ENCODE data around the gene MELK. TPM values are rescaled to one million over a fixed set of nuclear protein-coding genes. Genes with fewer than 3 reads are reported as not detected.
"Not testable (repeated sequence)": the region's sequence is repeated elsewhere in the genome, so short reads cannot be mapped to it uniquely, and the experiment has no call there.

MELK gene
- total and polyA plus RNA-seq, 8 donors, result 4.9 to 32.1 (median 16.2) TPM

DNA sequence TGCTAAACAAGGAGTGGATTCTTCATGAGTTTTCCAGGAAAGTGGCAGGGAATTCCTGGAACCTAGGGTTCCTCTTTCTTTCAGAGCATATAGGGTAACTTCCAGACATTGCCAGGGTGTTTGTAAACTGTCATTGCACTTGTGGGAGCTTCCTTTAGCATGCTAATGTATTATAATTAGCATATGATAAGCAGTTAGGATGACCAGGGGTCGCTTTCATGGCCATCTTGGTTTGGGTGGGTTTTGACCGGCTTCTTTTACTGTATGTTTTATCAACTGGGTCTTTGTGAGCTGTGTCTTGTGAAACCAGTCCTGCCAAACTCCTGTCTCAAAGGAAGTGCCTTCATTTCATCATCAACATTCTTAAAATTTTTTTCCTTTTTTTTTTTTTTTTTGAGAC, 11.9 kb upstream of the MELK start:
- no peaks in the 10 kb centered on the region for H3K9me3 ChIP-seq

DNA sequence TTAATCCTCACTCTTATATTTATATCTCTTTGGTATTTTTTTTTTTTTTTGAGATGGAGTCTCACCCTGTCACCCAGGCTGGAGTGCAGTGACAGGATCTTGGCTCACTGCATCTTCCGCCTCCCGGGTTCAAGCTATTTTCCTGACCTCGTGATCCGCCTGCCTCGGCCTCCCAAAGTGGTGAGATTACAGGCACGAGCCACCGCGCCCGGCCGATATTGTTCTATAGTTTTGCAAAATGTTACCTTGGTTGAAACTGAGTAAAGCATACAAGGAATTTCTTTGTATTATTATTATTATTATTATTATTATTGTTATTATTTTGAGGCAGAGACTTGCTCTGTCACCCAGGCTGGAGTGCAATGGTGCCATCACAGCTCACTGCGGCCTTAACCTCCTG, 9.9 kb upstream of the MELK start:
- ATAC-seq; H3K27ac ChIP-seq; H3K4me3 ChIP-seq; DNase-seq; H3K36me3 ChIP-seq; intact Hi-C loops (cut with DNase I); H3K4me1 ChIP-seq; H3K9me3 ChIP-seq; H3K27me3 ChIP-seq: not testable (repeated sequence)

More for the DNA sequence above, 11.9 kb upstream of the MELK start:
- H3K4me1 ChIP-seq, result peaks cover 0 to 6% of the 10 kb centered on the region in 2 donors
- no peaks in the 10 kb centered on the region for H3K27me3 ChIP-seq
- no peak for DNase-seq
- no peak overlapping the region for H3K27ac ChIP-seq
- H3K36me3 ChIP-seq, result no peaks in the 10 kb centered on the region
- no peak overlapping the region for H3K4me3 ChIP-seq
- intact Hi-C loops (cut with DNase I), result no loop called here
- no peak for ATAC-seq
- no peak for TF ChIP-seq CTCF (IDR thresholded peaks at IDR 0.05)

DNA sequence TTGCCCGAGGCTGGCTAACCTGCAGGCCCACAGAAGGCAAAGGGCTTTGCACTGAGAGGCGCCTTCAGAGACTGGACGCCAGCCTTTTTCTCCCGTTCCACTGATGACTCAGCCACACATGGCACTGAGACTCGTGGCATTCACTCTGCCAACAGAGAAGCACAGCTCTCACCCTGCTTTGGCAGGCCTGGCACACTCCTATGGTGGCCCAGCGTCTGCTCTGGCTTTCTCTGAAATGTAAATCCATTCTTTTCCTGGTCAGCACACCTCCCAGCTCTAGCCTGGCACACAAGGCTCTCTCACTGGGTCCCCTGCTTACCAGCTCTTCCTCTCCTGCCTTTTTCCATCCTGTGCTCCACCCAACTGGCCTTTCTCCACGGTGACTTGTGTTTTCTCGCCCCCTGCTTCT, 5.9 kb upstream of the MELK start:
- no peak for TF ChIP-seq CTCF (IDR thresholded peaks at IDR 0.05)
- DNase-seq (peak in 1 of 4 donors; percentile 37), ATAC-seq (peak; percentile 53)
- H3K36me3 ChIP-seq, result no peaks in the 10 kb centered on the region
- no peak overlapping the region for H3K4me3 ChIP-seq
- H3K9me3 ChIP-seq, result no peaks in the 10 kb centered on the region
- intact Hi-C loops (cut with DNase I), result no loop called here
- no peaks in the 10 kb centered on the region for H3K27me3 ChIP-seq
- H3K27ac ChIP-seq, result no peak overlapping the region
- no peaks in the 10 kb centered on the region for H3K4me1 ChIP-seq

- intact Hi-C loops (cut with DNase I); H3K9me3 ChIP-seq; H3K4me3 ChIP-seq; ATAC-seq; H3K4me1 ChIP-seq; DNase-seq; H3K36me3 ChIP-seq; H3K27me3 ChIP-seq; H3K27ac ChIP-seq: not testable (repeated sequence)
These were observed 4.0 kb upstream of the MELK start for GRCh38 chr9:36568681-36569080.

DNA sequence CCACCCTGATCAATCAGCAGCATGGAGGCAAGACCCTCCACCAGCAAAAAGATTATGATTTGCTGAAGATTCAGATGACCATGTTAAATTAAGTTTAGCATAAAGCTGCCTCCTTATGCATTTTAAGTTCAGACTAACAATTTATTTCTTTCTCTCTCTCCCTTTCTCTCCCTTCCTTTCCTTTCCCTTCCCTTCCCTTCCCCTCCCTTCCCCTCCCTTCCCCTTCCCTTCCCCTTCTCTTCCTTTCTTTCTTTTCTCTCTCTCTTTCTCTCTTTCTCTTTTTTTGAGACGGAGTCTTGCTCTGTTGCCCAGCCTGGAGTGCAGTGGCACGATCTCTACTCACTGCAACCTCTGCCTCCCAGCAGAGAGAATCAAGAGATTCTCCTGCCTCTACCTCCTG, 1.4 kb upstream of the MELK start:
- no peak overlapping the region for H3K27ac ChIP-seq
- no peaks in the 10 kb centered on the region for H3K36me3 ChIP-seq
- no peak overlapping the region for H3K4me3 ChIP-seq
- ATAC-seq, result no peak
- no peaks in the 10 kb centered on the region for H3K27me3 ChIP-seq
- TF ChIP-seq CTCF (IDR thresholded peaks at IDR 0.05), result no peak
- no peaks in the 10 kb centered on the region for H3K9me3 ChIP-seq
- intact Hi-C loops (cut with DNase I), result no loop called here
- H3K4me1 ChIP-seq, result peaks cover 0 to 12% of the 10 kb centered on the region in 2 donors
- DNase-seq, result no peak

- H3K27ac ChIP-seq; intact Hi-C loops (cut with DNase I); H3K36me3 ChIP-seq; H3K27me3 ChIP-seq; H3K9me3 ChIP-seq; DNase-seq; ATAC-seq: not testable (repeated sequence)
- Histone ChIP-seq H3K4me3 (peak overlapping the region in 1 of 2 donors; percentile 91), H3K4me1 (peaks cover 0 to 12% of the 10 kb centered on the region in 2 donors)
These were observed 1.4 kb downstream of the MELK start for GRCh38 chr9:36574045-36574444.

GRCh38 chr9:36575411-36575882, 2.8 kb downstream of the MELK start:
- no peaks in the 10 kb centered on the region for H3K36me3 ChIP-seq
- ATAC-seq (no peak), DNase-seq (no peak)
- H3K4me3 ChIP-seq, result no peak overlapping the region
- H3K27ac ChIP-seq, result no peak overlapping the region
- no peaks in the 10 kb centered on the region for H3K9me3 ChIP-seq
- H3K27me3 ChIP-seq, result no peaks in the 10 kb centered on the region
- H3K4me1 ChIP-seq, result peaks cover 0 to 12% of the 10 kb centered on the region in 2 donors
- TF ChIP-seq CTCF (IDR thresholded peaks at IDR 0.05), result no peak
- intact Hi-C loops (cut with DNase I), result no loop called here

All from left lung (tissue), 10 donors.